ENCODE results near the gene SLC2A6.

SLC2A6 gene

DNA sequence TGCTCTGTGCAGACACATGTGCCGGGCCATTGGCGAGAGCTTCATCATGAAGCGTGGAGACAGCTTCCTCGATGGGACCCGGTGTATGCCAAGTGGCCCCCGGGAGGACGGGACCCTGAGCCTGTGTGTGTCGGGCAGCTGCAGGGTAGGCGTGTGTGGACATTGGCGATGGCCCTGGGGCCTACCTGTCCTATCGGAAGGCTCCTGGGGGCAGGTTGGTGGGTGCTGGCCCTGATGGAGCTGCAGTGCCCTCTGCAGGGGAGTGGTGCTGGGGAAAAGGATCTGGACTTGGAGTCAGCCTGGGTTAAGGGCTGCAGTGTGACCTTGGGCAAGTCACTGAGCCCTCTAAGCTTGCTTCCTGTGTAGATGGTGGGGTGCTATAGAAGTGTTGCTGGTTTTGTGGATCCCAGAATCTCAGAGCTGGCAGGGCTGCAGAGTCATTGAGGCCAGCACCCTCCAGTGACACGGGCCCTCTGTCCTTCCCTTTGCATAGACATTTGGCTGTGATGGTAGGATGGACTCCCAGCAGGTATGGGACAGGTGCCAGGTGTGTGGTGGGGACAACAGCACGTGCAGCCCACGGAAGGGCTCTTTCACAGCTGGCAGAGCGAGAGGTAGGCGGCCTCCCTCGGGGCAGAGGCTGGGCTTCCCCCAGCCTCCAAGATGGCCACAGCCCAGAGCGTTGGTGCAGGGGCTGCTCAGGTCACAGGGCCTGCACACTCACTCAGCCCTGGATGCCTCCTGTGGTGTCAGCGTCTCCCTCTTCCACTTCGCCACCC, 41.0 kb downstream of the SLC2A6 start:
- DNase-seq (ENCODE audit: low spot score), result peak; percentile 79

DNA sequence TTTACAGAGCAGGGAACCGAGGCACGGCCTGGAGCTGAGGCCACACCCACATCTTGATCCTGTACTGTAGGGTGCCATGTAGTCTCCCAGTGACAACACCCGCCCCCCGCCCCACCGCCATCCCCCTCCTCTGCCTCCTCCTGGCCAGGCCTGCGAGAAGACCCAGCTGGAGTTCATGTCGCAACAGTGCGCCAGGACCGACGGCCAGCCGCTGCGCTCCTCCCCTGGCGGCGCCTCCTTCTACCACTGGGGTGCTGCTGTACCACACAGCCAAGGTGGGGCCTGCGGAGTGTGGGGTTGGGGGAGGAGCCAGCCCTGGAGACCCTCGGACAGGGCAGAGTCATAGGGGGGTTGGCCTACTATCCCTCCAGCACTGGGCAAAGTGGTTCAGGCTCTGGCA, 42.2 kb downstream of the SLC2A6 start:
- DNase-seq (ENCODE audit: low spot score), result no peak

DNA sequence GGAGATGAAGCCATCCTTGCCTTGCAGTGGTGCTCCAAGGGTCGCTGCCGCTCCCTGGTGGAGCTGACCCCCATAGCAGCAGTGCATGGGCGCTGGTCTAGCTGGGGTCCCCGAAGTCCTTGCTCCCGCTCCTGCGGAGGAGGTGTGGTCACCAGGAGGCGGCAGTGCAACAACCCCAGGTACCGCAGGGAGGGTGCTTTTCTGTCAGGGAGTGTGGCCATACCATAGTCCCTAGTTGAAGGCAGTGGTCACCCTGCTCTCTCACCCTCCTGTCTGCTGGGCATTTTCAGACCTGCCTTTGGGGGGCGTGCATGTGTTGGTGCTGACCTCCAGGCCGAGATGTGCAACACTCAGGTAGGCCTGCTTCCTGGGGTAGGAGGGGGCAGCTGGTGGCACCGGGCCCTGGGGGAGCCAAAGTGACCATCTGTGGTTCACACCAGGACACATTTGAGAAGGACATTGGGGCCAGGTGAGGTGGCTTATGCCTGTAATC, 45.5 kb downstream of the SLC2A6 start:
- no peak for DNase-seq (ENCODE audit: low spot score)

DNA sequence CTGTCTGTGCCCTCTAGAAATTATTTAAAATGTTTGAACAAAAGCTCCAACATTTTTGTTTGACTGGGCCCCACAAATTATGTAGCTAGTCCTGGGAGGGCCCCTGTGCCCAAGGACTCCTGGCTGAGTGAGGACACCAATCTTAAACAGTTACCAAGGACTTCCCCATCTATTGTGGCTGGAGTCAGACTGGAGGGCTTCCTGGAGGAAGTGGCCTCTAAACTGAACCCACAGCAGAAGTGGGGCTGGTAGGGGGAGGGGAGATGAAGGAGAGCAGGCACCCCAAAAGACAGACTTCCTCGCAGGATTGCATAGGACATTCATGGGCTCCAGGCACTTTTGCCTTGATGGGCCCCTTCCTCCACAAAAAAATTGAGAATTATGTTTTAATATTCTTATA, 48.7 kb downstream of the SLC2A6 start:
- no peak for DNase-seq (ENCODE audit: low spot score)

DNA sequence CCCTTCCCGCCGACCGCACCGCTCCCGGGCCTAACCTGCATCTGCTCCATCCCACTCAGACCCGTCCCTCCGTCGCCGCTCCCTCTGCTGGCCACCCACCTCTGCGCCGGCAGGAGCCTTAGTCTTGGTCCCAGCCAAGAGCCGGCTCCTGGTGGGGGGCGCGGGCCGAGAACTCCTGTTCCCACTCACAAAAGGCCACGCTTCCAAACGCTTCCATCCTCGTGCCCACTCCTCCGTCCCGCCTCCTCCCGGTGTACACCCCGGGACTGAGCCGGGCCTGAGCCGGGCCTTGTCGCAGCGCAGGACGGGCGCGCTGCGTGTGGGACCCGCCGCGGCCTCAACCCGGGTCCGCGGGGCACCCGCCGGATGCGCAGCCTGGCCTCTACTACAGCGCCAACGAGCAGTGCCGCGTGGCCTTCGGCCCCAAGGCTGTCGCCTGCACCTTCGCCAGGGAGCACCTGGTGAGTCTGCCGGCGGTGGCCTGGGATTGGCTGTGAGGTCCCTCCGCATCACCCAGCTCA, 49.2 kb downstream of the SLC2A6 start:
- DNase-seq (ENCODE audit: low spot score), result peak; percentile 99

DNA sequence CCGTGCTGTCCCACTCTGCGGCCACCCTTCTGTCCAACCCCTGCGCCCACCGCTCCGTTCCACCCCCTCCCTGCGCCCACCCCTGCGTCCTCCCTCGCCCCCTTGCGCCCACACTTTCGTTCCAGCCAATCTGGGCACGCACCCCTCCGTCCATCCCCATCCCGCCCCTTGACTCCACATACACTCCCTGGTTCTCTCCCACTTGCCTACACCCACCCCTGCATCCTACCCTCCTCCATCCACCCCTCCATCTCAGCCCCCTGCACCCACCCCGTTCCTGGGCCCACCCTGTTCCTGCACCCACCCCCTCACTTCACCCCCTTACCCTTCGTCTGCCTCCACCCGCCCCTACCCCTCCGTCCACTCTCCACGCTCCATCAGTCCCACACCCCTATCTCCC, 49.7 kb downstream of the SLC2A6 start:
- DNase-seq (ENCODE audit: low spot score), result no peak

DNA sequence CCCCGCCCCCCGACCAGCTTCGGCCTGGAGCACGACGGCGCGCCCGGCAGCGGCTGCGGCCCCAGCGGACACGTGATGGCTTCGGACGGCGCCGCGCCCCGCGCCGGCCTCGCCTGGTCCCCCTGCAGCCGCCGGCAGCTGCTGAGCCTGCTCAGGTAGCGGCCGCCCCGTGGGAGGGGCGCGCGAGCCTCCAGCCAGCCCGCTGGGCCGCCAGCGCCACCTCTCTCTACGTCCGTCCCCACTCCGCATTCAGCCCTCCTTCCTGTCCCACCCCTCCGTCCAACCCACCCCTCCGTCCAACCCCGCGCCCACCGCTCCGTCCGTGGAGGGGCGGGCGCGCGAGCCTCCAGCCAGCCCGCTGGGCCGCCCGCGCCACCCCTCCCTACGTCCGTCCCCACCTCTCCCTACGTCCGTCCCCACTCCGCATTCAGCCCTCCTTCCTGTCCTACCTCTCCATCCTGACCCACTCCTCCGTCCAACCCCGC, 50.2 kb downstream of the SLC2A6 start:
- DNase-seq (ENCODE audit: low spot score), result peak; percentile 85

DNA sequence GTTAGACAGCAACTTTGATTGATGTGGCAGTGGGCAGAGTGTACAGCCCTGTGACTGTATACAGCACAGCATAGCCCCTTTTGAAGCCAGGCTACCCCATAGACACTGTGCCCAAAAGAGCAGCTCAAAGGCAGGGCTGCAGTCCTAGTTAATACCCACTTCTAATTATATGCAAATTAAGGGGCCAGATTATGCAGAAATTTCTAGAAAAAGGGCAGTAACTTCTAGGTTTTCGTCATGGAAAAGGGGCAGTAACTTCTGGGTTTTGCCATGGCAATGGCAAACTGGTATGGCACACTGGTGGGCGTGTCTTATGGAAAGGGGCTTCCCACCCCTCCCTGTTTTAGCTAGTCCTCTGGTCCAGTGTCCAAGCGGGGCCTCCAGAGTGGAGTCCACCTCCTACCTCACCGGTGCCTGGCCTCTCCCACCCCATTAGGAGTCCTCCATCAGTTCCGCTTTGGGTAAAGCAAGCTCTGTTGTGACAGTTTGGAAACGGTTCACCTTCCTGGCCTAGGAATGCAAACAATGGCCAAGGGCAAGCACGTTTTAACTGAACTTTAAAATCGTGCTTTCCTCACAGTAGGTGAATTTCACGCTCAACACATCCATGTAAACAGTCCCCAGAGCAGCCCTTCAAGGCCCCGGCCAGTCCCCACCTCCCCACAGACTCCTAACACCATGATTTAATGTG, 51.1 kb downstream of the SLC2A6 start:
- no peak for DNase-seq (ENCODE audit: low spot score)

DNA sequence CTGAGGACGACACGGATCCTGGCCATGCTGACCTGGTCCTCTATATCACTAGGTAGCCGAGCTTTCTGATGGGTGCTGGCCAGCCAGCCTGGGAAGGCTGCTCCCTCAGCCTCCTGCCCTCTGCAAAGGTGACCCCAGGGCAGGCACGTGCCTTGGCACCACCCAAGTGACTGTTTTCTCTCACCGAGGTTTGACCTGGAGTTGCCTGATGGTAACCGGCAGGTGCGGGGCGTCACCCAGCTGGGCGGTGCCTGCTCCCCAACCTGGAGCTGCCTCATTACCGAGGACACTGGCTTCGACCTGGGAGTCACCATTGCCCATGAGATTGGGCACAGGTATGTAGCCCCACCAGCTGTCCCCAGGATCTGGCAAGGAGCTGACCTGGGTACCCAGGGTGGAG, 52.9 kb downstream of the SLC2A6 start:
- DNase-seq (ENCODE audit: low spot score), result no peak

DNA sequence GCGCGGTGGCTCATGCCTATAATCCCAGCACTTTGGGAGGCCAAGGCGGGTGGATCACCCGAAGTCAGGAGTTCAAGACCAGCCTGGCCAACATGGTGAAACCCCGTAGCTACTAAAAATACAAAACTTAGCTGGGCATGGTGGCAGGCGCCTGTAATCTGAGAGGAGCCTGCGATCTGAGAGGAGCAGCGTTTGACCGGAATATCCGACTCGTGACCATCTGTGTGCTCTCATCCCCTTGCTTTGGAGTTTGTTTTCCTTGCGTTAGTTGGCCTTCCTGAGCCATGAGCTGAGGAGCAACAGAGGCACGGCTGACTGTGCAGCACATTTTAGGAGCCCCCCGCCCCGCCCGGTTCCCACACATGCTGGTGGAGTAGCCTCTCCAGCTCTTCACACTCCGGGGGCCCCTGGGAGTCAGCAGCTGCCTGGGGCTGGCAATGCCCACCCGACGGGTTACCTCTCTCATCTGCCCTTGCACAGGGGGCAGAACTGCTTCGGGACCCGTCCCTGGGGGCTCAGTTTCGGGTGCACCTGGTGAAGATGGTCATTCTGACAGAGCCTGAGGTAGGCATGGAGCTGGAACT, 53.8 kb downstream of the SLC2A6 start:
- DNase-seq (ENCODE audit: low spot score), result no peak

DNA sequence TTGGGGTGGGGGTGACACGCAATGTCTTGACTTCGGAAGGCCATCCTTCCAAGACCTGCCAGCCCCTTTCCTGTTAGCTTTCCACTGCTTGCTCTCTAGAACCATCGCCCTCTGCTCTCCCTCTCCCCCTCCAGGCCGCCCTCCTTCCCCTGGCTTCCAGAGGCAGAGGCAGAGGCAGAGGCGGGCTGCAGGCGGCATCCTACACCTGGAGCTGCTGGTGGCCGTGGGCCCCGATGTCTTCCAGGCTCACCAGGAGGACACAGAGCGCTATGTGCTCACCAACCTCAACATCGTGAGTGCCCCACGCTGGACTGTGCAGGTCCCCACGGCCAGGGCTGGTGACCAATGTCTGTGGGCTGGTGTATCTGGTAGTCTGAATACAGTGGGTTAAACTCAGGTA, 54.7 kb downstream of the SLC2A6 start:
- no peak for DNase-seq (ENCODE audit: low spot score)

DNA sequence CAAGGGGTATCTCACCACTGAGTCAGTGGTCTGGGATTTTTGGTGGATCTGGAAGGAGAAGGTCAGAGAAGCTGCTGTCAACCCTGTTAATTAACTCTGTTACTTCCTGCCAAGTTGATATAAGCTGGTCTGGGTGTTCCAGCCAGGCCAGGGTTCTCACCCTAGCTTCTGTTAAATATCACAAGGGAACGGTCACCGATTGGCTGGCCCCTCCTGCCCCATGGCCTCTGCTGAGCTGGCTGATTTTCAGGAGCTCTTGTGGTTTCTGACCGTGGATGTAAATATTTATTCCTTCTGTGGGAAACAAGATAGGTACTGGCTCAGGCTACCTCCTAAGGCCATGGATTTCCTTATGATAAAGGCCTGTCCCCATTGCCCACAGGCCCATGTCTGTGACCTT, 55.7 kb downstream of the SLC2A6 start:
- DNase-seq (ENCODE audit: low spot score), result no peak

DNA sequence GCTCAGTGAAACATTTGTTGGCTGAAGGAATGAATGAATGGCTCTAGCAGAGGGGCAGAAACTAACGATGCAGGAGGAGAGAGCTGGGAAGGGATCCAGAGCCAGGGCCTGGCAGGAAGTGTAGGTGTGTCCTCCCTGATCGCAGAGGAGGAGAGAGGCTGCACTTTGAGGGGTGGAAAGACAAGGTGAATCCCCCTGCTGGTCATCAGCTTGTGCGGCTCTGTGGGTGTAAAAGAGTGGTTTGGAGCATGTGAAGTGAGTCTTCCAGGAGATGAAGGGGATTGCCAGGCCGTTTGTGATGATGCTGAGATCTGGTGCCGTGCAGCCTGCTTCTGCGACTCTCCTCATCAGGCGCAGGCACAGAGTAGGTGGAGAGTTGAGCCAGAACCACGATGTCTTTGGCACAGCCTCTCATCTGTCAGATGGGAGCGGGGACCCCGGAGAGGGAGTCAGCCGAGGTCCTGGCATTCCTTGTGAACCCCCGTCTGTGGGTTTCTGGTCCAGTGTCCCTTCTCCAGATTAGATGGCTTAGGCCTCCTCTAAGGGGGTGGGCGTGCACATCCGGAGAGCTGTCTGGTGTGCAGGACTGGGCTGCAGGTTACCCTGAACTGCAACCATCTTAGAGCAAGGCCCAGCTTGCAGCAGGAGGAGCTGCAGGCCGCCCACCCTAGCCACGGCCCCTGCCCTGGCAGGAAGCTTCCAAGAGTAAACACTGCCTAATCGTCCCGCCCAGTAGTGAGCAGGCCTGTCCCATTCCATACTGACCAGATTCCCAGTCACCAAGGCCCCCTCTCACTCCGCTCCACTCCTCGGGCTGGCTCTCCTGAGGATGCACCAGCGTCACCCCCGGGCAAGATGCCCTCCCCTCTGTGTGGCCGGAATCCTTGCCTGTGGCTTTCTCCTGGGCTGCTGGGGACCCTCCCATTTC, 57.0 kb downstream of the SLC2A6 start, which contains the start of gene ADAMTS13:
TSS of gene ADAMTS13 (plus strand) at position 753 of the 928 bp plus-strand sequence. CDS start at position 830, 77 bp downstream.
- DNase-seq (ENCODE audit: low spot score), result no peak
